Left cardiac atrium (tissue), 4 donors: ENCODE data around the gene MARS2. TPM values are rescaled to one million over a fixed set of nuclear protein-coding genes. Genes with fewer than 3 reads are reported as not detected.
"Not testable (repeated sequence)": the region's sequence is repeated elsewhere in the genome, so short reads cannot be mapped to it uniquely, and the experiment has no call there.

Experiments used
- ATAC-seq, 2 donors: fragments of 200-7000 bp; cut with Tn5 transposase; one replicate each; pipeline ENCODE4 v1.9.1; 2020; ENCODE audit warnings: mild to moderate bottlenecking in 2 of 2, moderate library complexity in 2 of 2
- DNase-seq: peaks from one replicate; pipeline ENCODE4 v3.0.0-alpha.2; 2020
- intact Hi-C, 2 donors: fragments of 100-400 bp; cut with DNase I; formaldehyde crosslinking; loops; one replicate each; pipeline versions ENCODE4 v1.14.1 to v1.15.1; 2022 to 2023
- total RNA-seq, 2 donors: library from RNA; stranded (reverse); fragmentation: NEBNext Ultra II Directional; extraction: Animal tissue kit (Norgen Biotek cat#: 25700); gene quantifications; one replicate each; pipeline ENCODE4 v1.2.1, GENCODE V29; 2021
- donor health status: DM: no; HTN: yes; CAD: no.
- donor health status: DM: no; HTN: yes; CAD: no; lungs with severe emphysema.
- donor health status: DM: yes; HTN: yes; CAD: no.
- donor health status: Dilated cardiomyopathy.

The MARS2 gene
- total RNA-seq, 2 donors from 2014 or later: 6.0 to 11.0 TPM

- no peak for DNase-seq
- intact Hi-C loops: loop anchor here in 1 of 2 donors (10.0 kb wide), 1 partner anchor 70 kb away; no protein-coding TSS in a partner anchor
- ATAC-seq: peak; percentile 35 to 38
Observed at GRCh38 chr2:197704434-197705120, 592 bp upstream of the MARS2 start.

DNA sequence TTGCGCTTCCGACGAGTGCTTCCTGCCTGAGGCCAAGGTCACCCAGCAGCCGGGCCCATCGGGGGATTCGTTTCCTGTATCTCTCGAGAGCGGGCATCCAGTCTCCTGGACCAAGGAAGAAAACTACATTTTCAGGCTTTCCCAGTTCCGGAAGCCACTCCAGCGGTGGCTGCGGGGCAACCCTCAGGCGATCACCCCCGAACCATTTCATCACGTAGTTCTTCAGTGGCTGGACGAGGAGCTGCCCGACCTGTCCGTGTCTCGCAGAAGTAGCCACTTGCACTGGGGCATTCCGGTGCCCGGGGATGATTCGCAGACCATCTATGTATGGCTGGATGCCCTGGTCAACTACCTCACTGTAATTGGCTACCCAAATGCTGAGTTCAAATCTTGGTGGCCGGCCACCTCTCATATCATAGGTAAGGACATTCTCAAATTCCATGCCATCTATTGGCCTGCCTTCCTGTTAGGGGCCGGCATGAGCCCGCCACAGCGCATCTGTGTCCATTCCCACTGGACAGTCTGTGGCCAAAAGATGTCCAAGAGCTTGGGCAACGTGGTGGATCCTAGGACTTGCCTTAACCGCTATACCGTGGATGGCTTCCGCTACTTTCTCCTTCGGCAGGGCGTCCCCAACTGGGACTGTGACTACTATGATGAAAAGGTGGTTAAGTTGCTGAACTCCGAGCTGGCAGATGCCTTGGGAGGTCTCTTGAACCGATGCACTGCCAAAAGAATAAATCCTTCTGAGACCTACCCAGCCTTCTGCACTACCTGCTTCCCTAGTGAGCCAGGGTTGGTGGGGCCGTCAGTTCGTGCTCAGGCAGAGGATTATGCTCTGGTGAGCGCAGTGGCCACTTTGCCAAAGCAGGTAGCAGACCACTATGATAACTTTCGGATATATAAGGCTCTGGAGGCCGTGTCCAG lies 1.0 kb downstream of the MARS2 start:
- intact Hi-C loops: loop anchor here in 1 of 2 donors (10.0 kb wide), 1 partner anchor 69 kb away; no protein-coding TSS in a partner anchor
- peak; percentile 2 to 8 for ATAC-seq
- DNase-seq: peak; percentile 32

GRCh38 chr2:197706839-197707207 lies 1.7 kb downstream of the MARS2 start:
- no peak for DNase-seq
- no peak for ATAC-seq
- intact Hi-C loops: loop anchor here in 1 of 2 donors (10.0 kb wide), 1 partner anchor 68 kb away; no protein-coding TSS in a partner anchor

DNA sequence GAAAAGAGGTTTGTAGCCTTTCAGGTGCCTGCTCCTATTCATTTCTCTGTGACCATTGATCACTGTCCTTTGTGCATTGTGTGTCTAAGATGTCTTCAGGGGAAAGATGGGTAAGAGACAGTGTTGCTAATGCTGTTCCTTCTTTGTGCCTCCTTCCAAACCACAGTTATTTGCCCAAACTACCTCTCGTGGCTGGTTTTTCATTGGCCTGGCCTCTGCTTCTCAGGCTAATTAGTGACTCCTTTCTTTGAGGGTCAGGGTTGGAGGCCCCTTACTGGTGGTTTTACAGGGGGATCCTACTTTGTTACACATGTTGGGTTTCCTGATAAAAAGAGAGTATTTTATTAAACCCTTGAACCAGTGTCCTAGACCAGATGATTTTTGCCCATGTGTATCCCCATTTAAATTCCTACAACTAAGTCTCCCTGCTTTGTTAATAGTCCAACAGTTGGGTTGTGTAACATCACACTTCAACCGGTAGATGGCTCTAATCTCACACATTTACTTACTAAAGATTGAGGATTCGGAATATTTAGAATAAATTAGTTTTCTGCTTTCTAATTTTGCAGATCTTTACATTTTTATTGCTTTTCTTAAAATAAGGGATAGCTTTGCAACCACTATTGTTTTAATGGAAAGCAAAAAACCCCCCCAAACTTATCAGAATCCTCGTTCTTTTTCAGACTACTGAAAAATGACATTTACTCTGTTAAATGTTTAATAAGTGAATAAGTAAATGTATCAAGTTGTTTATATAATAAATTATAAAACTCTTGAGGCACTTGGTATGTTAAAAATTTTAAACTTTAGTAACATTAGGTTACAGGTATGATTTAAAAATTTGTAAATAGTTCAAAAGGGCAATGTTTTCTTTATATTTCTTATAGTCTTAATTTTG lies 2.4 kb downstream of the MARS2 start:
- intact Hi-C loops: loop anchor here in 1 of 2 donors (10.0 kb wide), 1 partner anchor 67 kb away; no protein-coding TSS in a partner anchor
- ATAC-seq (no peak), DNase-seq (no peak)

- intact Hi-C loops: loop anchor here in 1 of 2 donors (10.0 kb wide), 1 partner anchor 66 kb away; no protein-coding TSS in a partner anchor
- no peak for ATAC-seq
- no peak for DNase-seq
Observed at GRCh38 chr2:197708331-197708730, 3.2 kb downstream of the MARS2 start.

DNA sequence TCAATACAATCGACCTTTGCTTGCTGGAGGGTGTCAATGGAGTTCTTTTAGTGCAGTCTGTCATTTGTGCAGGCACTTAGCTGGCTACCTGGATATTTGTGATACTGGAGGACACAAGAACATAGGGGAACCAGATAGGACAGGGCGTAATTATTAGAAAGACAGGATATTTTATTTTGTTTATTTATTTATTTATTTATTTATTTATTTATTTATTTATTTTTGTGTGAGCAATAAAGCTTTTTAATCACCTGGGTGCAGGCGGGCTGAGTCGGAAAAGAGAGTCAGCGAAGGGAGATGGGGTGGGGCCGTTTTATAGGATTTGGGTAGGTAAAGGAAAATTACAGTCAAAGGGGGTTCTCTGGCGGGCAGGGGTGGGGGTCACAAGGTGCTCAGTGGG lies 4.0 kb downstream of the MARS2 start:
- intact Hi-C loops: loop anchor here in 1 of 2 donors (10.0 kb wide), 1 partner anchor 66 kb away; no protein-coding TSS in a partner anchor
- ATAC-seq, DNase-seq: not testable (repeated sequence)

GRCh38 chr2:197710424-197711042 lies 5.4 kb downstream of the MARS2 start:
- intact Hi-C loops: no loop called here

DNA sequence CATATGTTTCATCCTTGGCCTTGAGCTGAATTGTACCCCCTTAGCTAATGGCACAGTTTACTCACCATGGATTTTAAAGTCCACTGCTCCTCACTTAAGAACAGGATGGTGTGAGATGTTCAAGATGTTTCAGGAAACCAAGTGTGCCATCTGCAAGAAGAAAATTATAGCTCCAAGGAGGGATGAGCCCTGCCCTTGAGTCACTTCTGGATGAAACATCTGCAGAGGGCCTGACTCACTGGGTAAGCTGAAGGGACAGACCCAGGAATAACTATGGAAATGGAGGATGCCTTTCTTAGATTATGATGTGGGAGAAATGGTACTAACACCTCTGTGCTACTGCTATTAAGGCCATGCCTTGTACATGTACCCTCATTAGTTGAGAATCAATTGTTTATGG lies 6.4 kb downstream of the MARS2 start:
- ATAC-seq: no peak
- no peak for DNase-seq
- intact Hi-C loops: no loop called here

More at GRCh38 chr2:197710424-197711042, 5.4 kb downstream of the MARS2 start:
- ATAC-seq (no peak), DNase-seq (no peak)

GRCh38 chr2:197713271-197713670 lies 8.1 kb downstream of the MARS2 start:
- ATAC-seq (no peak), DNase-seq (no peak)
- intact Hi-C loops: no loop called here

DNA sequence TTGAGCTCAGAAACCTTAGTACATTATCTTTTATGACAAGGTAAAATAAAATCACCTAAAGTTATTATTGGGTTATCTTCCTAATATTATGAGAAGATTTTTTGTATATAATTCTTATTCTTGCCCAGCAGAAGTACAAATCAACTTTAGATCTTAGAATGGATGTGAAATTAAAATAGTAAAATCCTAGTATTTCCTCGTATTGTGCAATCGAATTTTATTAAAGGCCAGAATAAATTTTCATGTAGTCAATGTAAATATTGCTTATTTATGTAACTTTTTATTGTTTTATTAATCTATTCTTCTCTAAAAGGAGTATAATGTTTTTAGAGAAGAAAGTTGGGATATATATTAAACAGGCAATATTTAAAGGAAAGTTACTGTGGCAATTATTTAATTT lies 12.7 kb downstream of the MARS2 start:
- intact Hi-C loops: no loop called here
- ATAC-seq: no peak

DNA sequence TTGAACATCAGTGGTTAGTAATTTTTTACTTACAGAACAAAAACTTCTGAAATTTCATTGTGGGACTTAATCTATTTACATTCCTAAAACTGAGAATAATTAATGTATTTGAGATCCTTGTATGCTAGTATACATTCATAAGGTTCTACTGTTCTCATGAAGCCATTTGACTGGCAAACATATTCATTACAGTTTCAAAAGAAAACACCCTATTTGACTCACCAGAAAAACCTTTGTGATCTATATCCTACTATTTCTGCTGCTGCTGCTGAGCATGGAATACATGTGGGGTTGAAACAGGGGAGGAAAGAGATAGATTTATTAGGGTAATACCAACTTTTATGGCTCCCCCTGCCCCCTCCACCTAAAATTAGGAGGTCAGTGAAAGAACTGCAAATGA lies 21.8 kb downstream of the MARS2 start:
- no peak for ATAC-seq
- DNase-seq: no peak
- intact Hi-C loops: no loop called here

More for the DNA sequence above, 12.7 kb downstream of the MARS2 start:
- DNase-seq: no peak

DNA sequence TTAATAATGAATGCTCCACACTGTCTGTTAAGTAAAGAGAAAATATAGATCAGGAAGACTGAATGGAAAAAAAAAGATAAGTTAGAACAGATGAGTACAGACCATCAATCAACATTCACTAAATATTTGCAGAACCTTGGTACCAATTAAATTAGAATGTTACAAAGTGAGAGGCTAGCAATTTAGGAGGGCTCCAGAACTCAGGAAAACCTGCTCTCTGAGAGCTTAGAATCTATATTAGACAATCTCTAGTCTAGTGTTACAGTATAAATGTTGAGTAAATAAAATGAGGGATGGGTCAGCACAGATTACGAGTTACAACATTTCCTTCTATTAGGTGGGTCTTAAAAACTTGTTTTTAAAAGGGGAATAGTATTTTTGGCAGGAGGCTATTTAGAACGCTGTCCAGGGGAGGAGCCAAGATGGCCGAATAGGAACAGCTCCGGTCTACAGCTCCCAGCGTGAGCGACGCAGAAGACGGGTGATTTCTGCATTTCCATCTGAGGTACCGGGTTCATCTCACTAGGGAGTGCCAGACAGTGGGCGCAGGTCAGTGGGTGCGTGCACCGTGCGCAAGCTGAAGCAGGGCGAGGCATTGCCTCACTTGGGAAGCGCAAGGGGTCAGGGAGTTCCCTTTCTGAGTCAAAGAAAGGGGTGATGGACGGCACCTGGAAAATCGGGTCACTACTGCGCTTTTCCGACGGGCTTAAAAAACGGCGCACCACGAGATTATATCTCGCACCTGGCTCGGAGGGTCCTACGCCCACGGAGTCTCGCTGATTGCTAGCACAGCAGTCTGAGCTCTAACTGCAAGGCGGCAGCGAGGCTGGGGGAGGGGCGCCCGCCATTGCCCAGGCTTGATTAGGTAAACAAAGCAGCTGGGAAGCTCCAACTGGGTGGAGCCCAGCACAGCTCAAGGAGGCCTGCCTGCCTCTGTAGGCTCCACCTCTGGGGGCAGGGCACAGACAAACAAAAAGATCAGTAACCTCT lies 23.7 kb downstream of the MARS2 start:
- intact Hi-C loops, ATAC-seq: not testable (repeated sequence)

DNA sequence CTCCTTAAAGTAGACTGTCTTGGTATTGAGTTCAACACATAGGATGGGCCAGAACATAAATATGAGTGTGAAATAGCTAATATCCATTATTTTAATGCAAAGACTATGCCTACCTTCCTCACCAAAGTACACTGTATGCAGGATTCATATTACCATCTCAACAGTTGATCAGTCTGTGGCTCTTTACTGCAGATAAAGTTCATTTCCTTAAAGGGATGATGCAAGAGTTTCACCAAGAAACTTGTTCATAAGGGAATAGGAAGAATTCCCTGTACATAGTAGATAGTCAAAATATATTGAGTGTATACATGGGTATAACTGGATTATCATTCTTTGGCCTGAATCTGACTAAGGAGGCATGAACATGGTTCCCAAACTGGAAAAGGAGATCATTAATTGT lies 35.0 kb downstream of the MARS2 start:
- intact Hi-C loops: no loop called here
- ATAC-seq: no peak
- DNase-seq: no peak

More for the DNA sequence above, 23.7 kb downstream of the MARS2 start:
- not testable (repeated sequence) for DNase-seq
